Stimulated activated CD8-positive, alpha-beta memory T cell treated with anti-CD3 and anti-CD28 coated beads, Interleukin-4, amount 100 ng/mL, for 1 hour (primary cell): ENCODE results near the gene CYP1A1.

Experiments used
- DNase-seq, 2 donors: peaks; one replicate each; pipeline ENCODE4 v3.0.0-alpha.2; 2020; ENCODE audit warnings: low read depth in 2 of 2, low spot score in 1 of 2

The CYP1A1 gene

DNA sequence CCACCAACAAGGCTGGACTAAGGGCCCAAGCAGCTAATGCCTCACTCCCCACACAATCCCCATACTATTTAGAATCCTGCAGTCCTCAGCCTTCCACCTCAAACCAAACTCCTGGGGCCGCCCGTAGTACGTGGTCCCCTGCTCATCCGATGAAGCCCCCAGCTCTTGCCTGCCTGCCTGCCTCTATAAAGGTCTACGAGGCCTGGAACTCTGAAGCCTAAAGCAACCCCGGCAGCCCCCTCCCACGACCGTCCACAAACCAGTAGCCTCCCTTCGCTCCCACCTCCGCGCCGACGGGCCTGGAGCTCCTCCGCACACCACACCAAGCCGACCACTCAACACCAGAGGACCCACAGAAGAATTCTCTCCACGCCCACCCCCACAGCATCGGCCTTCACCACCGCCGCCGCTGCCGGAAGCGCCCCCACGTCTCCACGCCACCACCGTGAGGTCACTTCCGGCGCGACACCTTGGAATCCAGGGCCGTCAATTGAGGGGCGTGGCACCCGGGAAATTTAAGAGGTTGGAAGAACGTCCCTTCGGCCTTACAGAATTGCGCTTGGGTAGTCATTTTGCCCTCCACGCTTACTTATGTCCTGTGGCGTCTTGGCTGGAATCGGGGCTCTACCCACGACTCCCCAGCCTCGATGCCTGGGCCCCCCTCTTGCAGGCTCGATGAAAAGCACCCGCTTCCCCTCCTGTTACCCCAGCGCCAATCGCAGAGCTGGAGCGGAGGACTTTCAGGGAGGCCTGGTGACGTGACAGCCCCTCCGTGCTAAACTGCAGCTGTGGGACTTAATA is 29.5 kb downstream of the CYP1A1 start, which contains the start of gene EDC3:
Gene EDC3, minus strand, starts transcription at position 428 of the 801 bp plus-strand sequence. CDS start 20,900 bp downstream, outside the sequence.
- DNase-seq = peak; percentile 68 to 75

DNA sequence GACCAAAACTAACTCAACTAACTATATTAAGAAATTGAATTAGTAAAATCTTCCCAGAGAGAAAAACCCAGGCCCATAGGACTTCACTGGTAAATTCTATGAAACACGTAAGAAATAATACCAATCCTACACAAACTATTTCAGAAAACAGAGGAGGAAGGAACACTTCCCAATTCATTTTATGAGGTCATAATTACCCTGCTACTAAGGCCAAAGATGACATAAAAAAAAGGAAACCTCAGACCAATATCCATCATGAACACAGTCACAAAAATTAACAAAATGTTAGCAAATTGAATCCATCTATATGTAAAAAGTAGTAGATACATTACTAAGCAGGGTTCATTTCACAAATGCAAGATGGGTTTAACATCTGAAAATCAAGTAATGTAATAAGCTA is 33.0 kb downstream of the CYP1A1 start:
- no peak for DNase-seq

DNA sequence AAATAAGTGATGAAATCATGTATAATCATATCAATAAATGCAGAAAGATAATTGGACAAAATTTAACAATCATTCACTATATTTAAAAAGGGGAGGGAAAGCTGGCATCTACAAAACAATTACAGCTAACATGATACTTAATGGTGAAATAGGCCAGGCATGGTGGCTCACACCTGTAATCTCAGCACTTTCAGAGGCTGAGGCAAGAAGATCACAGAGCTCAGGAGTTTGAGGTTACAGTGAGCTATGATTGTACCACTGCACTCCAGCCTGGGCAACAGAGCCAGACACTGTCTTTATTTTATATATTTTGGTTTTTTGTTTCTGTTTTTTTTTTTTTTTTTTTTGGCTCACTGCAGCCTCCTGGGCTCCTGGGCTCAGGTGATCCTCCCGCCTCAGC is 41.6 kb downstream of the CYP1A1 start:
- DNase-seq = no peak

DNA sequence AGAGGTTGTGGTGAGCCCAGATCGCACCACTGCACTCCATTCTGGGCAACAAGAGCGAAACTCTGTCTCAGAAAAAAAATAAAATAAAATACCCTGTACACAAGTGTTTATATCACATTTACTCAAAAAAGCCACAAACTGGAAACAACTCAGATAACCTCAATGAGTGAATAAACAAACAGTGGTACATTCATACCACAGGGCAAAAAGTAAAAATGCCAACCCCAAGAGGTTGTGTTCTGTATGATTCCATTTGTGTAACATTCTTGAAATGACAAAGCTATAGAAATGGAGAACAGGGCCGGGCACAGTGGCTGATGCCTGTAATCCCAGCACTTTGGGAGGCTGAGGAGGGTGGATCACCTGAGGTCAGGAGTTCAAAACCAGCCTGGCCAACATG is 42.4 kb downstream of the CYP1A1 start:
- DNase-seq = no peak

DNA sequence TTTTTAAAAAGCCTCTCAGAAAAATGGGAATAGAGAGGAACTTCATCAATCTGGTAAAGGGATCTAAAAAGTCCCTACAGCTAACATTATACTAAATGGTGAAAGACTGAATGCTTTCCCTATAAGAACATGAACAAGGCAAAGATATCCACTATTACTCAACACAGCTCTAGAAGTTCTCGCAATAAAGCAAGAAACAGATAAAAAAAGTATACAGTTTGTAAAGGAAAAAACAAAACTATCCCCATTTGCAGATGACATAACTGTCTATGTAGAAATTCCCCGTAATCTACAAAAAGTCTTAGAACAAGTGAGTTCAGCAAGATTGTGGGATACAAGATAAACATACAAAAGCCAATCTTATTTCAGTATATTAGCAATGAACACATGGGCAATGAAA is 44.9 kb downstream of the CYP1A1 start:
- DNase-seq = no peak

DNA sequence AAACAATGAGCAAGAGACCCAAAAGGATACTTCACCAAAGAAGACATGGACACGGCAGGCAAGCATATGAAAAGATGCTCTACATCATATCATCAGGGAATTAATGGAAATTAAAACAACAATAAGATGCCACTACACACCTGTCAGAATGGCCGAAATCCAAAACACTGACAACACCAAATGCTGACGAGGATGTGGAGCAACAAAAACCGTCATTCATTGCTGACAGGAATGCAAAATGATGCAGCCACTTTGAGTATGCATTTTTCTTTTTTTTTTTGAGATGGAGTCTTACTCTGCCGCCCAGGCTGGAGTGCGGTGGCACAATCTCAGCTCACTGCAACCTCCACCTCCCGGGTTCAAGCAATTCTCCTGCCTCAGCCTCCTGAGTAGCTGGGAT is 48.5 kb downstream of the CYP1A1 start:
- no peak for DNase-seq

DNA sequence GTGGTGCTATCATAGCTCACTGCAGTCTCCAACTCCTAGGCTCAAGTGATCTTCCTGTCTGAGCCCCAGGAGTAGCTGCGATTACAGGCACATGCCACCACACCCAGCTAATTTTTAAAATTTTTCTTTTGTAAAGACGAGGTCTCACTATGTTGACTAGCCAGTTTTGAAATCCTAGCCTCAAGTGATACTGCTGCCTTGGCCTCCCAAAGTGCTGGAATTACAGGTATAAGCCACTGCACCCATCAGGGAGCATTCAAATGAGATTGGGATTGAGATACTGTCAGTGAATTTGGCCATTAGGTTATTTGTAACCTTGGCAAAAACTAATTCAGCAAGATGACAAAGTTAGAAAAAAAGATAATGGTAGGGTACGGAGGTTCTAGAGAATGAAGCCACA is 51.2 kb downstream of the CYP1A1 start:
- DNase-seq = no peak

DNA sequence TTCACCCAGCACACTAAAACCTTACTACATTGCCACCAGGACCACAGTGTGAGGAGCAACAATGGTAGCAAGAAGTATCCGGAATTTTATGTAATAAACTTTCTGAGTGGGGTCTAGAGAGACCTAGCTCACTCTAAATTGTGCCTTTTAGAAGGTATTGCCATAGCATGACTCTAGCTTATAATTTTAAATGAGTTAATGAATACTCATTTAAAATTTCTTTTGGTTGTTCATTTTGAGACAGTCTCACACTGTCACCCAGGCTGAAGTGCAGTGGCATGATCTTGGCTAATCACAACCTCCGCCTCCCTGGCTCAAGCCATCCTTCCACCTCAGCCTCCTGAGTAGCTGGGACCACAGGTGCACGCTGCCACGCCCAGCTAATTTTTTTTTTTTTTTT is 55.7 kb downstream of the CYP1A1 start:
- no peak for DNase-seq
